IPS-20b (cell line): ENCODE measurements around the gene MIAT.

Source experiments
- H3K27ac ChIP-seq: one replicate; pipeline ENCODE4 v1.5.1; 2013; ENCODE audit warnings: low read length
- H3K27me3 ChIP-seq: 2 replicates; pipeline ENCODE4 v1.6.1; 2013; ENCODE audit warnings: mild to moderate bottlenecking, low read length, inconsistent platforms; ENCODE audit not compliant: insufficient read depth
- H3K36me3 ChIP-seq: 2 replicates; pipeline ENCODE4 v1.6.1; 2013; ENCODE audit warnings: low read depth, mild to moderate bottlenecking, inconsistent platforms, low read length, moderate library complexity; ENCODE audit not compliant: insufficient read depth
- H3K4me1 ChIP-seq: 2 replicates; pipeline ENCODE4 v1.6.1; 2013; ENCODE audit warnings: mild to moderate bottlenecking, control low read depth, inconsistent platforms, low read length, moderate library complexity; ENCODE audit not compliant: insufficient read depth
- H3K4me3 ChIP-seq: 2 replicates; pipeline ENCODE4 v1.5.1; 2013; ENCODE audit warnings: mild to moderate bottlenecking, low read length, inconsistent platforms
- H3K9ac ChIP-seq: 2 replicates; pipeline ENCODE4 v1.6.1; 2013; ENCODE audit warnings: low read depth, mild to moderate bottlenecking, inconsistent platforms, low read length, moderate library complexity
- H3K9me3 ChIP-seq: 2 replicates; pipeline ENCODE4 v1.6.1; 2013; ENCODE audit warnings: mild to moderate bottlenecking, low read depth, low read length, inconsistent platforms; ENCODE audit not compliant: insufficient read depth

The MIAT gene

GRCh38 chr22:26724414-26724813 is 67.0 kb downstream of the MIAT start:
- Histone ChIP-seq H3K9ac (no peak overlapping the region), H3K36me3 (no peaks in the 10 kb centered on the region), H3K4me1 (no peaks in the 10 kb centered on the region), H3K4me3 (no peak overlapping the region), H3K27ac (no peak overlapping the region), H3K27me3 (no peaks in the 10 kb centered on the region), H3K9me3 (no peaks in the 10 kb centered on the region)

GRCh38 chr22:26725012-26725676 is 67.8 kb downstream of the MIAT start:
- H3K9me3 ChIP-seq = no peaks in the 10 kb centered on the region
- H3K27ac ChIP-seq = no peak overlapping the region
- H3K9ac ChIP-seq = no peak overlapping the region
- H3K36me3 ChIP-seq = no peaks in the 10 kb centered on the region
- no peaks in the 10 kb centered on the region for H3K4me1 ChIP-seq
- no peaks in the 10 kb centered on the region for H3K27me3 ChIP-seq
- H3K4me3 ChIP-seq = no peak overlapping the region
